PC-9 (cell line): ENCODE data around the gene ADORA1. TPM values are rescaled to one million over a fixed set of nuclear protein-coding genes. Genes with fewer than 3 reads are reported as not detected.

ENCODE experiments used
- BruUV-seq: library from RNA; stranded (reverse); fragments of 400-500 nt; replicated peaks from 2 replicates; lab custom pipeline; 2021; lab: Mats Ljungman, UMichigan
- CTCF ChIA-PET: fragments of 300-600 bp; sonication (Branson Sonifier 250); formaldehyde crosslinking; loops from one replicate; lab custom pipeline; 2022; ENCODE audit warnings: antibody characterized with exemption; lab: Charles Lee
- POLR2A ChIA-PET: fragments of 300-600 bp; sonication (Branson Sonifier 250); formaldehyde crosslinking; loops from one replicate; lab custom pipeline; 2022; ENCODE audit warnings: antibody characterized with exemption; ENCODE audit not compliant: unreplicated experiment; lab: Charles Lee
- DNase-seq, 2 experiments: peaks; one replicate each; pipeline versions ENCODE4 v3.0.0 to v3.0.0-alpha.2; 2015 to 2022; ENCODE audit warnings: mixed read lengths in 1 of 2
- H2AFZ ChIP-seq: fragments of 200-600 bp; sonication (generic); 2 replicates; pipeline ENCODE4 v1.8.1; 2017; ENCODE audit warnings: antibody characterized with exemption
- H3F3A ChIP-seq: fragments of 200-600 bp; sonication (generic); 2 replicates; pipeline ENCODE4 v1.8.1; 2017; ENCODE audit warnings: antibody characterized with exemption, mild to moderate bottlenecking, low read depth; ENCODE audit not compliant: insufficient read depth
- H3K27ac ChIP-seq: fragments of 200-600 bp; sonication (generic); 2 replicates; pipeline ENCODE4 v1.6.1; 2016; ENCODE audit warnings: mixed run types
- H3K27me3 ChIP-seq: fragments of 200-600 bp; sonication (generic); 2 replicates; pipeline ENCODE4 v1.6.1; 2016; ENCODE audit warnings: low read depth, mixed run types; ENCODE audit not compliant: insufficient read depth
- H3K36me3 ChIP-seq: fragments of 200-600 bp; sonication (generic); 2 replicates; pipeline ENCODE4 v1.6.1; 2016; ENCODE audit warnings: low read depth, mixed run types
- H3K4me1 ChIP-seq: fragments of 200-600 bp; sonication (generic); replicated peaks from 2 replicates; pipeline ENCODE4 v1.6.1; 2016; ENCODE audit warnings: mixed run types; ENCODE audit not compliant: insufficient read depth
- H3K4me2 ChIP-seq: fragments of 200-600 bp; sonication (generic); 2 replicates; pipeline ENCODE4 v1.6.1; 2017; ENCODE audit warnings: mixed run types
- H3K4me3 ChIP-seq: fragments of 200-600 bp; sonication (generic); 2 replicates; pipeline ENCODE4 v1.6.1; 2016; ENCODE audit warnings: mixed run types
- H3K79me2 ChIP-seq: fragments of 200-600 bp; sonication (generic); 2 replicates; pipeline ENCODE4 v1.6.1; 2017; ENCODE audit warnings: low read depth, mixed run types
- H3K9me2 ChIP-seq: fragments of 200-600 bp; sonication (generic); 2 replicates; pipeline ENCODE4 v1.8.1; 2017; ENCODE audit warnings: mild to moderate bottlenecking; ENCODE audit not compliant: insufficient read depth
- H3K9me3 ChIP-seq: fragments of 200-600 bp; sonication (generic); 2 replicates; pipeline ENCODE4 v1.8.1; 2016; ENCODE audit warnings: low read depth; ENCODE audit not compliant: insufficient read depth
- H4K20me1 ChIP-seq: fragments of 200-600 bp; sonication (generic); 2 replicates; pipeline ENCODE4 v1.8.1; 2017; ENCODE audit not compliant: insufficient read depth
- CTCF ChIP-seq: fragments of 200-600 bp; sonication (generic); conservative IDR thresholded peaks from 2 replicates; pipeline ENCODE4 v1.6.1; 2017; ENCODE audit warnings: mixed run types, antibody characterized with exemption, mild to moderate bottlenecking, moderate library complexity
- EZH2 ChIP-seq: fragments of 200-600 bp; sonication (generic); IDR thresholded peaks from 2 replicates; pipeline ENCODE4 v1.8.0; 2017; ENCODE audit warnings: antibody characterized with exemption, low read depth
- intact Hi-C: fragments of 100-400 bp; cut with micrococcal nuclease; formaldehyde crosslinking; loops from one replicate; pipeline ENCODE4 v1.10.0; 2022; ENCODE audit not compliant: unreplicated experiment
- total RNA-seq: library from RNA; stranded (reverse); gene quantifications from 2 replicates; pipeline ENCODE4 v1.2.3, GENCODE V29; 2021

ADORA1 gene
- total RNA-seq, 1 experiment from 2014 or later: 8.3 TPM

- CTCF ChIA-PET: interaction anchor here (0.5 kb wide), 1 partner anchor 54 kb away, joined by 4 read pairs; no protein-coding TSS in a partner anchor
- no peak overlapping the region for H2AFZ ChIP-seq
- no peaks in the 10 kb centered on the region for H3K79me2 ChIP-seq
- H3K4me2 ChIP-seq: no peak overlapping the region; the same call in 1 of the 2 replicates
- no peaks in the 10 kb centered on the region for H3K27me3 ChIP-seq
- H3K36me3 ChIP-seq: no peaks in the 10 kb centered on the region
- POLR2A ChIA-PET: no interaction called here
- H3K9me2 ChIP-seq: no peaks in the 10 kb centered on the region
- peaks cover 19% of the 10 kb centered on the region for H3K4me1 ChIP-seq
- TF ChIP-seq EZH2 (no peak), CTCF (no peak)
- no peaks in the 10 kb centered on the region for H4K20me1 ChIP-seq
- no TSS peak for BruUV-seq
- no peak overlapping the region for H3K27ac ChIP-seq
- no peaks in the 10 kb centered on the region for H3K9me3 ChIP-seq
- DNase-seq: peak in 1 of 2 experiments; percentile 40
- intact Hi-C loops: no loop called here
- H3F3A ChIP-seq: no peaks in the 10 kb centered on the region
- no peak overlapping the region for H3K4me3 ChIP-seq
Observed at GRCh38 chr1:203089001-203089650, 38.4 kb upstream of the ADORA1 start.

- no peak for TF ChIP-seq EZH2
- no peak for TF ChIP-seq CTCF
- Histone ChIP-seq H3K27me3 (no peaks in the 10 kb centered on the region), H3K36me3 (no peaks in the 10 kb centered on the region), H3F3A (no peaks in the 10 kb centered on the region), H3K4me1 (peaks cover 17% of the 10 kb centered on the region), H3K79me2 (no peaks in the 10 kb centered on the region), H3K4me3 (no peak overlapping the region), H3K27ac (no peak overlapping the region), H3K9me3 (0 out of 2 replicates have a peak, but pooled peaks cover 4% of the 10 kb centered on the region), H4K20me1 (no peaks in the 10 kb centered on the region), H3K4me2 (no peak overlapping the region), H2AFZ (no peak overlapping the region), H3K9me2 (no peaks in the 10 kb centered on the region)
- DNase-seq: no peak
- ChIA-PET POLR2A (no interaction called here), CTCF (interaction anchor here (0.5 kb wide), 1 partner anchor 54 kb away, joined by 4 read pairs; no protein-coding TSS in a partner anchor)
- no TSS peak for BruUV-seq
- intact Hi-C loops: no loop called here
Observed at GRCh38 chr1:203089651-203090045, 37.9 kb upstream of the ADORA1 start.

GRCh38 chr1:203090421-203091198 lies 36.9 kb upstream of the ADORA1 start:
- intact Hi-C loops: no loop called here
- H3K4me2 ChIP-seq: no peak overlapping the region

More at GRCh38 chr1:203090421-203091198, 36.9 kb upstream of the ADORA1 start:
- Histone ChIP-seq H3K9me3 (0 out of 2 replicates have a peak, but pooled peaks cover 14% of the 10 kb centered on the region), H3K4me1 (peaks cover 10% of the 10 kb centered on the region; the same call in 1 of the 2 replicates), H3F3A (no peaks in the 10 kb centered on the region), H3K27me3 (no peaks in the 10 kb centered on the region), H4K20me1 (no peaks in the 10 kb centered on the region), H2AFZ (no peak overlapping the region), H3K36me3 (no peaks in the 10 kb centered on the region), H3K79me2 (no peaks in the 10 kb centered on the region), H3K4me3 (no peak overlapping the region), H3K27ac (no peak overlapping the region), H3K9me2 (no peaks in the 10 kb centered on the region)
- DNase-seq: no peak
- POLR2A ChIA-PET: no interaction called here
- BruUV-seq: no TSS peak
- no peak for TF ChIP-seq EZH2
- TF ChIP-seq CTCF: no peak
- CTCF ChIA-PET: no interaction called here
